ENCODE measurements around the gene DHDDS.
"Not testable (repeated sequence)": the region's sequence is repeated elsewhere in the genome, so short reads cannot be mapped to it uniquely, and the experiment has no call there.

- not testable (repeated sequence) for TF ChIP-seq TFDP1 (CRISPR knock-in tag; IDR thresholded peaks at IDR 0.05; ENCODE audit: borderline replicate concordance); CTCF (CRISPR knock-in tag; IDR thresholded peaks at IDR 0.05); BCL6 (CRISPR knock-in tag; IDR thresholded peaks at IDR 0.05); SMC3 (IDR thresholded peaks at IDR 0.05; ENCODE audit: low read length); SMAD1 (CRISPR knock-in tag; IDR thresholded peaks at IDR 0.05; ENCODE audit: borderline replicate concordance, low read depth); AKAP8 (CRISPR knock-in tag; IDR thresholded peaks at IDR 0.05); RFX5 (IDR thresholded peaks at IDR 0.05; ENCODE audit: low read depth, low read length); YY1 (IDR thresholded peaks at IDR 0.05; ENCODE audit: insufficient read depth, insufficient replicate concordance, low read depth, low read length); NR3C1 (CRISPR knock-in tag; IDR thresholded peaks at IDR 0.05); ZNF510 (CRISPR knock-in tag; IDR thresholded peaks at IDR 0.05; ENCODE audit: low read depth)
Measured at GRCh38 chr1:26510711-26511110, 78.6 kb downstream of the DHDDS start.
